PC-9 (cell line): ENCODE data around the gene PNLIPRP2. TPM values are rescaled to one million over a fixed set of nuclear protein-coding genes. Genes with fewer than 3 reads are reported as not detected.

Experiments
- BruUV-seq: library from RNA; stranded (reverse); fragments of 400-500 nt; replicated peaks from 2 replicates; lab custom pipeline; 2021; lab: Mats Ljungman, UMichigan
- CTCF ChIA-PET: fragments of 300-600 bp; sonication (Branson Sonifier 250); formaldehyde crosslinking; loops from one replicate; lab custom pipeline; 2022; ENCODE audit warnings: antibody characterized with exemption; lab: Charles Lee
- POLR2A ChIA-PET: fragments of 300-600 bp; sonication (Branson Sonifier 250); formaldehyde crosslinking; loops from one replicate; lab custom pipeline; 2022; ENCODE audit warnings: antibody characterized with exemption; ENCODE audit not compliant: unreplicated experiment; lab: Charles Lee
- DNase-seq, 2 experiments: peaks; one replicate each; pipeline versions ENCODE4 v3.0.0 to v3.0.0-alpha.2; 2015 to 2022; ENCODE audit warnings: mixed read lengths in 1 of 2
- H2AFZ ChIP-seq: fragments of 200-600 bp; sonication (generic); 2 replicates; pipeline ENCODE4 v1.8.1; 2017; ENCODE audit warnings: antibody characterized with exemption
- H3F3A ChIP-seq: fragments of 200-600 bp; sonication (generic); 2 replicates; pipeline ENCODE4 v1.8.1; 2017; ENCODE audit warnings: antibody characterized with exemption, mild to moderate bottlenecking, low read depth; ENCODE audit not compliant: insufficient read depth
- H3K27ac ChIP-seq: fragments of 200-600 bp; sonication (generic); 2 replicates; pipeline ENCODE4 v1.6.1; 2016; ENCODE audit warnings: mixed run types
- H3K27me3 ChIP-seq: fragments of 200-600 bp; sonication (generic); 2 replicates; pipeline ENCODE4 v1.6.1; 2016; ENCODE audit warnings: low read depth, mixed run types; ENCODE audit not compliant: insufficient read depth
- H3K36me3 ChIP-seq: fragments of 200-600 bp; sonication (generic); 2 replicates; pipeline ENCODE4 v1.6.1; 2016; ENCODE audit warnings: low read depth, mixed run types
- H3K4me1 ChIP-seq: fragments of 200-600 bp; sonication (generic); replicated peaks from 2 replicates; pipeline ENCODE4 v1.6.1; 2016; ENCODE audit warnings: mixed run types; ENCODE audit not compliant: insufficient read depth
- H3K4me2 ChIP-seq: fragments of 200-600 bp; sonication (generic); 2 replicates; pipeline ENCODE4 v1.6.1; 2017; ENCODE audit warnings: mixed run types
- H3K4me3 ChIP-seq: fragments of 200-600 bp; sonication (generic); 2 replicates; pipeline ENCODE4 v1.6.1; 2016; ENCODE audit warnings: mixed run types
- H3K79me2 ChIP-seq: fragments of 200-600 bp; sonication (generic); 2 replicates; pipeline ENCODE4 v1.6.1; 2017; ENCODE audit warnings: low read depth, mixed run types
- H3K9me2 ChIP-seq: fragments of 200-600 bp; sonication (generic); 2 replicates; pipeline ENCODE4 v1.8.1; 2017; ENCODE audit warnings: mild to moderate bottlenecking; ENCODE audit not compliant: insufficient read depth
- H3K9me3 ChIP-seq: fragments of 200-600 bp; sonication (generic); 2 replicates; pipeline ENCODE4 v1.8.1; 2016; ENCODE audit warnings: low read depth; ENCODE audit not compliant: insufficient read depth
- H4K20me1 ChIP-seq: fragments of 200-600 bp; sonication (generic); 2 replicates; pipeline ENCODE4 v1.8.1; 2017; ENCODE audit not compliant: insufficient read depth
- EZH2 ChIP-seq: fragments of 200-600 bp; sonication (generic); IDR thresholded peaks from 2 replicates; pipeline ENCODE4 v1.8.0; 2017; ENCODE audit warnings: antibody characterized with exemption, low read depth
- intact Hi-C: fragments of 100-400 bp; cut with micrococcal nuclease; formaldehyde crosslinking; loops from one replicate; pipeline ENCODE4 v1.10.0; 2022; ENCODE audit not compliant: unreplicated experiment
- total RNA-seq: library from RNA; stranded (reverse); gene quantifications from 2 replicates; pipeline ENCODE4 v1.2.3, GENCODE V29; 2021
- TF ChIP-seq, protein P1 (sequence below): fragments of 200-600 bp; sonication (generic); conservative IDR thresholded peaks from 2 replicates; pipeline ENCODE4 v1.6.1; 2017; ENCODE audit warnings: mixed run types, antibody characterized with exemption, mild to moderate bottlenecking, moderate library complexity

Gene PNLIPRP2
- total RNA-seq, 1 experiment from 2014 or later, result not detected

DNA sequence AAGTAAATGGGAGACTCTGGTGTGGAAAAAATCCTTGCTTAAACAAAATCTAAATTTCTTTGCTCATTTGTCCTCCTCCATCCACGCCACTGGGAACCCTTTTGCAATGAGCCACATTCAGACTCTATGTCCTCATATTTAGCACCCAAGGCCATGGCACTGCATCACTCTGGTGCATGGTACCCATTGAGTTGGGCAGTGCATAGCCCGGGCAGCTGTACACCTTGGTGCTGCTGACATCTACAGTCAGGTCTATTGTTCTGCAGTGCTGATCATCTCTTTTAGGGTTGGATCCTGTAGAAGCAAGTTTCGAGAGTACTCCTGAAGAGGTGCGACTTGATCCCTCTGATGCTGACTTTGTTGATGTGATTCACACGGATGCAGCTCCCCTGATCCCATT lies 23.2 kb upstream of the PNLIPRP2 start:
- ChIA-PET POLR2A (no interaction called here), CTCF (no interaction called here)
- TF ChIP-seq EZH2, result no peak
- TF ChIP-seq, protein P1, sequence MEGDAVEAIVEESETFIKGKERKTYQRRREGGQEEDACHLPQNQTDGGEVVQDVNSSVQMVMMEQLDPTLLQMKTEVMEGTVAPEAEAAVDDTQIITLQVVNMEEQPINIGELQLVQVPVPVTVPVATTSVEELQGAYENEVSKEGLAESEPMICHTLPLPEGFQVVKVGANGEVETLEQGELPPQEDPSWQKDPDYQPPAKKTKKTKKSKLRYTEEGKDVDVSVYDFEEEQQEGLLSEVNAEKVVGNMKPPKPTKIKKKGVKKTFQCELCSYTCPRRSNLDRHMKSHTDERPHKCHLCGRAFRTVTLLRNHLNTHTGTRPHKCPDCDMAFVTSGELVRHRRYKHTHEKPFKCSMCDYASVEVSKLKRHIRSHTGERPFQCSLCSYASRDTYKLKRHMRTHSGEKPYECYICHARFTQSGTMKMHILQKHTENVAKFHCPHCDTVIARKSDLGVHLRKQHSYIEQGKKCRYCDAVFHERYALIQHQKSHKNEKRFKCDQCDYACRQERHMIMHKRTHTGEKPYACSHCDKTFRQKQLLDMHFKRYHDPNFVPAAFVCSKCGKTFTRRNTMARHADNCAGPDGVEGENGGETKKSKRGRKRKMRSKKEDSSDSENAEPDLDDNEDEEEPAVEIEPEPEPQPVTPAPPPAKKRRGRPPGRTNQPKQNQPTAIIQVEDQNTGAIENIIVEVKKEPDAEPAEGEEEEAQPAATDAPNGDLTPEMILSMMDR, result no peak
- no peaks in the 10 kb centered on the region for H3K79me2 ChIP-seq
- peaks cover 76% of the 10 kb centered on the region for H3K27me3 ChIP-seq
- no peaks in the 10 kb centered on the region for H3K36me3 ChIP-seq
- no peaks in the 10 kb centered on the region for H3F3A ChIP-seq
- H3K9me2 ChIP-seq, result no peaks in the 10 kb centered on the region
- no peaks in the 10 kb centered on the region for H3K4me1 ChIP-seq
- no peak for DNase-seq
- intact Hi-C loops, result no loop called here
- no peak overlapping the region for H3K4me3 ChIP-seq
- no peak overlapping the region for H3K4me2 ChIP-seq
- BruUV-seq, result no TSS peak
- H4K20me1 ChIP-seq, result no peaks in the 10 kb centered on the region
- no peak overlapping the region for H3K27ac ChIP-seq
- H3K9me3 ChIP-seq, result no peaks in the 10 kb centered on the region
- no peak overlapping the region for H2AFZ ChIP-seq

DNA sequence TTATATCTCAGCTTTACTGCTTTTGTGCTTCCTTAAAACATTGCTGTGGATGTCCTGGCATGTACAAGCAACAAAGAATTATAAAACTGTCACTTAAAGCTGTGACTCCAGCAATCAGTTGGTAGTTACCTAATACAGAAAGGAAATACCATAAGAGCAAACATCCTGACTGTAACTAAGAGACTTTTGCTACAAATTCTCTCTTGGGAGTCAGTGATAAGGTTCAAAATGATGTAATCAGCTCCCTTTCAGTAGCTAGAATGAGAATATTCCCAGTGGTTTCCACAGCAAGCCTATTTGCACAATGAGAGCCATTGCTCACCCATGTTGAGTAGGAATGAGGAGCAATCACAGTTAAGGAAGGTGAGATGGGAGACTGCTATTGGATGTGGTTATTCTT lies 22.4 kb upstream of the PNLIPRP2 start:
- Histone ChIP-seq H3K79me2 (no peaks in the 10 kb centered on the region), H3K4me1 (no peaks in the 10 kb centered on the region), H3K27me3 (peaks cover 75% of the 10 kb centered on the region), H3K36me3 (no peaks in the 10 kb centered on the region), H3K4me3 (no peak overlapping the region), H3K4me2 (no peak overlapping the region), H3F3A (no peaks in the 10 kb centered on the region), H2AFZ (no peak overlapping the region), H3K9me2 (no peaks in the 10 kb centered on the region), H3K27ac (no peak overlapping the region), H4K20me1 (no peaks in the 10 kb centered on the region), H3K9me3 (no peaks in the 10 kb centered on the region)
- intact Hi-C loops, result no loop called here
- DNase-seq, result no peak
- ChIA-PET CTCF (no interaction called here), POLR2A (no interaction called here)
- no TSS peak for BruUV-seq
- no peak for TF ChIP-seq EZH2
- TF ChIP-seq, protein P1, result no peak

DNA sequence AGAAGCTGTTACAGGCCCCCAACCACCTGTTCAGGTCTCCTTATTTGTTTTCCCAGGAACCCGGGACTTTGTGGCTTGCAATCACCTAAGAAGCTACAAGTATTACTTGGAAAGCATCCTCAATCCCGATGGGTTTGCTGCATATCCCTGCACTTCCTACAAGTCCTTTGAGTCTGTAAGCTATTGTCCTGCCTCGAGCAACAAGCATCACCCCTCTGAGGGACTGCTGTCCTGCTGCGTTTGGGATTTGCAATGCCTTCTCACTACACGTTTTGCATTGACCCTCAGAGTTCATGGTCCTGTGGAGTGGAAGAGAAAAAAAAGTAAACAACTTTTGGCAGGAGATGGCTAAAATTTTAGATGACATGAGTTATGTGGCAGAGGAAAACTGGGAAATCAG lies 20.8 kb upstream of the PNLIPRP2 start:
- ChIA-PET POLR2A (no interaction called here), CTCF (no interaction called here)
- Histone ChIP-seq H3K4me2 (no peak overlapping the region), H3K36me3 (no peaks in the 10 kb centered on the region), H3F3A (no peaks in the 10 kb centered on the region), H3K27ac (no peak overlapping the region), H3K9me2 (no peaks in the 10 kb centered on the region), H3K4me1 (no peaks in the 10 kb centered on the region), H3K4me3 (no peak overlapping the region), H3K79me2 (no peaks in the 10 kb centered on the region), H3K27me3 (peaks cover 69% of the 10 kb centered on the region), H3K9me3 (no peaks in the 10 kb centered on the region), H2AFZ (no peak overlapping the region), H4K20me1 (no peaks in the 10 kb centered on the region)
- no peak for DNase-seq
- intact Hi-C loops, result no loop called here
- no TSS peak for BruUV-seq
- TF ChIP-seq, protein P1, result no peak
- TF ChIP-seq EZH2, result no peak
